Panc1 (cell line): ENCODE measurements around the gene SLC19A1. TPM values are rescaled to one million over a fixed set of nuclear protein-coding genes. Genes with fewer than 3 reads are reported as not detected.

ENCODE experiments used
- ATAC-seq: fragments of 200-7000 bp; cut with Tn5 transposase; 2 replicates; pipeline ENCODE4 v1.9.1; 2020; ENCODE audit warnings: mild to moderate bottlenecking, moderate library complexity
- BruUV-seq: library from RNA; stranded (reverse); fragments of 400-500 nt; replicated peaks from 2 replicates; lab custom pipeline; 2021; lab: Mats Ljungman, UMichigan
- CTCF ChIA-PET: fragments of 300-600 bp; sonication (Branson Sonifier 250); formaldehyde crosslinking; loops from one replicate; lab custom pipeline; 2022; ENCODE audit warnings: antibody characterized with exemption; lab: Charles Lee
- POLR2A ChIA-PET: fragments of 300-600 bp; sonication (Branson Sonifier 250); formaldehyde crosslinking; loops from one replicate; lab custom pipeline; 2022; ENCODE audit warnings: antibody characterized with exemption; lab: Charles Lee
- DNase-seq: peaks from one replicate; pipeline ENCODE4 v3.0.0-alpha.2; 2010; ENCODE audit warnings: low read depth, low spot score
- H3K27ac ChIP-seq: 2 replicates; pipeline ENCODE4 v1.5.1; 2011; ENCODE audit warnings: mild to moderate bottlenecking, low read length, inconsistent platforms
- H3K27me3 ChIP-seq: fragments of 200-500 bp; sonication (Bioruptor generic); 2 replicates; pipeline ENCODE4 v1.6.0; 2014; ENCODE audit warnings: low read length, inconsistent platforms; ENCODE audit not compliant: control insufficient read depth, insufficient read depth
- H3K36me3 ChIP-seq: fragments of 200-500 bp; sonication (Bioruptor generic); 2 replicates; pipeline ENCODE4 v1.5.1; 2014; ENCODE audit warnings: inconsistent platforms, mild to moderate bottlenecking, low read length, moderate library complexity; ENCODE audit not compliant: control insufficient read depth, insufficient read depth
- H3K4me1 ChIP-seq: 2 replicates; pipeline ENCODE4 v1.5.1; 2011; ENCODE audit warnings: inconsistent platforms, mild to moderate bottlenecking, low read length, moderate library complexity; ENCODE audit not compliant: control insufficient read depth, insufficient read depth
- H3K4me3 ChIP-seq, 2 experiments: 2 replicates each; pipeline ENCODE4 v1.5.1; 2011 to 2012; ENCODE audit warnings: low read depth in 2 of 2, low read length in 2 of 2, mild to moderate bottlenecking in 2 of 2, inconsistent platforms in 1 of 2, moderate library complexity in 1 of 2
- H3K9me3 ChIP-seq: fragments of 200-500 bp; sonication (Bioruptor generic); 2 replicates; pipeline ENCODE4 v1.5.1; 2014; ENCODE audit warnings: low read depth, mild to moderate bottlenecking, inconsistent platforms, low read length, moderate library complexity; ENCODE audit not compliant: control insufficient read depth, insufficient read depth
- POLR2AphosphoS5 ChIP-seq: IDR thresholded peaks from 2 replicates; pipeline ENCODE4 v1.6.1; 2012; ENCODE audit warnings: mild to moderate bottlenecking, low read depth, low read length, moderate library complexity
- SIN3A ChIP-seq: IDR thresholded peaks from 2 replicates; pipeline ENCODE4 v1.6.1; 2012; ENCODE audit warnings: low read depth, mild to moderate bottlenecking, low read length, moderate library complexity, borderline replicate concordance; ENCODE audit not compliant: insufficient read depth
- TCF7L2 ChIP-seq: IDR thresholded peaks from 2 replicates; pipeline ENCODE4 v1.6.1; 2011; ENCODE audit warnings: mild to moderate bottlenecking, low read depth, low read length, inconsistent platforms
- in situ Hi-C: cut with HindIII; loops from 2 replicates; pipeline ENCODE4 v1.10.0; 2016; ENCODE audit warnings: low sequenced_read_pairs, low pct_unique_long_range_greater_than_20kb
- intact Hi-C: fragments of 100-400 bp; cut with micrococcal nuclease; formaldehyde crosslinking; loops from one replicate; pipeline ENCODE4 v1.10.0; 2022; ENCODE audit not compliant: unreplicated experiment
- total RNA-seq: library from RNA; stranded (reverse); gene quantifications from one replicate; pipeline ENCODE4 v1.2.1, GENCODE V29; 2021; ENCODE audit not compliant: unreplicated experiment
- TF ChIP-seq, protein P1 (sequence below): fragments of 450-650 bp; IDR thresholded peaks from 2 replicates; pipeline ENCODE4 v1.5.1; 2017; ENCODE audit warnings: mild to moderate bottlenecking
- TF ChIP-seq, protein P2 (sequence below), 2 experiments: IDR thresholded peaks; 2 replicates each; pipeline ENCODE4 v1.6.1; 2011 to 2012; ENCODE audit warnings: low read depth in 2 of 2, control low read depth in 1 of 2, low read length in 1 of 2, mild to moderate bottlenecking in 1 of 2, moderate library complexity in 1 of 2; ENCODE audit not compliant: insufficient read depth in 1 of 2

The SLC19A1 gene
- total RNA-seq, 1 experiment from 2014 or later: 24.5 TPM

DNA sequence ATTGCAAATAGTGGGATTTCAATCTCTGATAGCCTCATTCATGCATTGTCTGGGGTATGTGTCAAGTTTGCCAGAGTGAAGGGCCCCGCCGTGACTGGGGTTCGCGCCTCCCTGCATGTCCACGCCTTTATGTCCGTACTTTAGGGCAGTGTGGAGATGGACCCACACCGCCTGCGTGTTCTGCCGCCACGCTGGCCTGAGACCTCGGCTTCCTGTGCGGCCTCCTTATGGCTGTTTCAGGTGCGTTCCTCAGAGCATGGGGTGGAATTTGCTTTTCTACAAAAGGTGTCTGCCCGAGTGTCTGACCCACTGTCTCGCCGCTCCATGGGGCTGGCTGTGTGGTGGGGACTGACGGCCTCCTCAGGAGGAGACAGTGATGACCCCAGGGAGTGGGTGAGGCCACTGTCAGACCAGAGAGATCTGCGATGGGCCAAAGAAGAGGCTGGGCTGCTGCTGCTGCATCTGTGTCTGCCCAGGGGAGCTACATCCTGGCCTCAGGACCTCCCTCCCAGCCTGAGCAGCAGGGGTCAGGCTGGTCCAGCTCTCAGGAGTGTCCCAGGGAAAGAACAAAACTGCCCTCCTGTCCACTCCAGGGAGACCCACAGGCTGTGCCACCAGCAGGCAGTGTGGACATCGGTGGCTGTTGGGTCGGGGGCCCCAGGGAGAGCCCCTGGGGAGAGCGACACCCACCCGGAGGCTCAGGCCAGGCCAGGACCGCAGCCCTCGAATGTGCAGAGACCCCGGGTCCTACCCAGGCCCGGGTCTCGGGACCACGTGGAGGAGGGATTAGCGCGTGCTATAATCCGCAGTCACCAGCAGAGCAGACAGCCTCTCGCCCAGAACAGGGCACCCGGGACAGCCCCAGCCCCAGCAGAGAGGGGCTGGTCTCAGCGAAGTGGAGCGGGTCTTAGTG, 9.8 kb upstream of the SLC19A1 start:
- no TSS peak for BruUV-seq
- intact Hi-C loops: no loop called here
- Histone ChIP-seq H3K4me3 (no peak overlapping the region), H3K27me3 (no peaks in the 10 kb centered on the region), H3K36me3 (no peaks in the 10 kb centered on the region), H3K27ac (no peak overlapping the region), H3K4me1 (peaks cover 6% of the 10 kb centered on the region), H3K9me3 (no peaks in the 10 kb centered on the region)
- ATAC-seq: no peak
- ChIA-PET CTCF (no interaction called here), POLR2A (no interaction called here)
- in situ Hi-C loops: no loop called here
- DNase-seq: no peak
- TF ChIP-seq SIN3A: no peak
- TF ChIP-seq, protein P1, sequence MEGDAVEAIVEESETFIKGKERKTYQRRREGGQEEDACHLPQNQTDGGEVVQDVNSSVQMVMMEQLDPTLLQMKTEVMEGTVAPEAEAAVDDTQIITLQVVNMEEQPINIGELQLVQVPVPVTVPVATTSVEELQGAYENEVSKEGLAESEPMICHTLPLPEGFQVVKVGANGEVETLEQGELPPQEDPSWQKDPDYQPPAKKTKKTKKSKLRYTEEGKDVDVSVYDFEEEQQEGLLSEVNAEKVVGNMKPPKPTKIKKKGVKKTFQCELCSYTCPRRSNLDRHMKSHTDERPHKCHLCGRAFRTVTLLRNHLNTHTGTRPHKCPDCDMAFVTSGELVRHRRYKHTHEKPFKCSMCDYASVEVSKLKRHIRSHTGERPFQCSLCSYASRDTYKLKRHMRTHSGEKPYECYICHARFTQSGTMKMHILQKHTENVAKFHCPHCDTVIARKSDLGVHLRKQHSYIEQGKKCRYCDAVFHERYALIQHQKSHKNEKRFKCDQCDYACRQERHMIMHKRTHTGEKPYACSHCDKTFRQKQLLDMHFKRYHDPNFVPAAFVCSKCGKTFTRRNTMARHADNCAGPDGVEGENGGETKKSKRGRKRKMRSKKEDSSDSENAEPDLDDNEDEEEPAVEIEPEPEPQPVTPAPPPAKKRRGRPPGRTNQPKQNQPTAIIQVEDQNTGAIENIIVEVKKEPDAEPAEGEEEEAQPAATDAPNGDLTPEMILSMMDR: peak; percentile 17; the same call in 1 of the 2 replicates

DNA sequence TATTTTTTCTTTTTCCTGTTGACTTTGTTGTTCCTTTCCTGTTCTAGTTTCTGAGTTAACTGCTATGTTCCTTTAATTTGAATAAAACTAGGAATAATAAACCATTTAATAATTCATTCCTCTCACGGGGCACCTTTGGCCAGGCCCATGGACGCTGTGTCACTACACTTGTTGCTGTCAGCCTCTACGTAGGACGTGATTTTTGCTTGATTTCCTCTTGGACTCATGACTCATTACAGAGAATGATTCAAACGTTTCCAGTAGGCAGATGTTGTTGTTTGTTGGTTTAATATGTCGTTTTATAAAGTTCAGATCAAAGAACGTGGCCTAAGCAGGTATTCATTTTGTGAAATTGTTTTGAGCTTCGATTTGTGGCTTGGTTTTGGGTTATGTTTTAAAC, 9.1 kb upstream of the SLC19A1 start:
- ATAC-seq (no peak), DNase-seq (peak; percentile 55)
- Histone ChIP-seq H3K9me3 (no peaks in the 10 kb centered on the region), H3K27ac (no peak overlapping the region), H3K27me3 (no peaks in the 10 kb centered on the region), H3K36me3 (no peaks in the 10 kb centered on the region), H3K4me3 (no peak overlapping the region), H3K4me1 (peaks cover 6% of the 10 kb centered on the region)
- in situ Hi-C loops: no loop called here
- BruUV-seq: no TSS peak
- ChIA-PET POLR2A (no interaction called here), CTCF (no interaction called here)
- no peak for TF ChIP-seq TCF7L2
- TF ChIP-seq, protein P1: no peak
- TF ChIP-seq, protein P2, sequence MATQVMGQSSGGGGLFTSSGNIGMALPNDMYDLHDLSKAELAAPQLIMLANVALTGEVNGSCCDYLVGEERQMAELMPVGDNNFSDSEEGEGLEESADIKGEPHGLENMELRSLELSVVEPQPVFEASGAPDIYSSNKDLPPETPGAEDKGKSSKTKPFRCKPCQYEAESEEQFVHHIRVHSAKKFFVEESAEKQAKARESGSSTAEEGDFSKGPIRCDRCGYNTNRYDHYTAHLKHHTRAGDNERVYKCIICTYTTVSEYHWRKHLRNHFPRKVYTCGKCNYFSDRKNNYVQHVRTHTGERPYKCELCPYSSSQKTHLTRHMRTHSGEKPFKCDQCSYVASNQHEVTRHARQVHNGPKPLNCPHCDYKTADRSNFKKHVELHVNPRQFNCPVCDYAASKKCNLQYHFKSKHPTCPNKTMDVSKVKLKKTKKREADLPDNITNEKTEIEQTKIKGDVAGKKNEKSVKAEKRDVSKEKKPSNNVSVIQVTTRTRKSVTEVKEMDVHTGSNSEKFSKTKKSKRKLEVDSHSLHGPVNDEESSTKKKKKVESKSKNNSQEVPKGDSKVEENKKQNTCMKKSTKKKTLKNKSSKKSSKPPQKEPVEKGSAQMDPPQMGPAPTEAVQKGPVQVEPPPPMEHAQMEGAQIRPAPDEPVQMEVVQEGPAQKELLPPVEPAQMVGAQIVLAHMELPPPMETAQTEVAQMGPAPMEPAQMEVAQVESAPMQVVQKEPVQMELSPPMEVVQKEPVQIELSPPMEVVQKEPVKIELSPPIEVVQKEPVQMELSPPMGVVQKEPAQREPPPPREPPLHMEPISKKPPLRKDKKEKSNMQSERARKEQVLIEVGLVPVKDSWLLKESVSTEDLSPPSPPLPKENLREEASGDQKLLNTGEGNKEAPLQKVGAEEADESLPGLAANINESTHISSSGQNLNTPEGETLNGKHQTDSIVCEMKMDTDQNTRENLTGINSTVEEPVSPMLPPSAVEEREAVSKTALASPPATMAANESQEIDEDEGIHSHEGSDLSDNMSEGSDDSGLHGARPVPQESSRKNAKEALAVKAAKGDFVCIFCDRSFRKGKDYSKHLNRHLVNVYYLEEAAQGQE (IDR thresholded peaks at IDR 0.05; ENCODE audit: insufficient read depth in 1 of 2, low read depth in 2 of 2, low read length in 1 of 2): no peak
- no peak for TF ChIP-seq POLR2AphosphoS5
- TF ChIP-seq SIN3A: no peak
- intact Hi-C loops: no loop called here
